GM21717 (cell line): Measurements from ENCODE around the gene POGLUT2.

Experiments used
- ATAC-seq: cut with Tn5 transposase; IDR thresholded peaks from one replicate; pipeline ENCODE4 v1.9.1; 2021; ENCODE audit warnings: mild to moderate bottlenecking, moderate library complexity; ENCODE audit not compliant: unreplicated experiment

Gene POGLUT2

DNA sequence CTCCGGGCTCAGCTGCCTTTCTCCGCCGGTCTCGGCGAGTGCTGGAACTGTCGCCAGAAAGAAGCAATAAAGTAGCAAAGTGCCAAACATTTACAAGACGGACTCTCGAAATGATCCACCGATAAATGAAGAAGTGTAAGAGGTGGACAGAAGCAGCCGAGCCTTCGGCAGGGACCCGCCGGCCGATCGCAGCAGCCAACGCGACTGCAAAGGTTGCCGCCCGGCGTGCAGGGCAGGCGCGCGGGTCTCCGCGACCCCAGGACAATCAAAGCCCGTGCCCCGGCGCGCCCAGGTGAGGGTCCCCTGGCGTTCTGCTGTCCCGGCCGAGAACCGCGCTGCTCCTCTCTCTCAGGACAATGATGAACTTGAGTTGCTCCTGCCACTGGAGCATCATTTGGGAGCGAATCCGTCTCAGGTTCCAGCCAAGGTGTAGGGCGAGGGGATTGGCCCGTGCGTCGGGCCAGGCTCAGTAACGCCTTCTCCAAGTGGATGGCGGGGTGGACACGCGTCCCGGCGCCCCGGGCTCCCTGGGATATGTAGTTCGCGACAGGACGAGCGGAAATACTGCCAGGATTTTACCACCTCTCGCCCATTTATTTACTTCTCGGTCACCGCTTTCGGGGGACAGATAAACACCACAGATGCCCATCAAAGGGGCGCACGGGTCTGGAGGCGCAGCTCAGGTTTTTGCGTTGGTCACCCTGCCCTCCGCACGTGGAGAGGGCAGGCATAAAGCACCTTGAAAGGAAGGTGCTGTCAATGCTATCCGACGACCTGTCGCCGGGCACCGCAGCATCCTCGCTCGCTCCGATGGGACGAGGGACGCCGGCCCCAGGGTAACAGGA, at the start of gene POGLUT2, which contains the start of gene BIVM:
POGLUT2 (minus strand) TSS at position 396 of the 845 bp plus-strand sequence; CDS start at position 90, 306 bp downstream.
BIVM (plus strand) TSS at position 539 of the 845 bp plus-strand sequence. CDS start 8,149 bp downstream, outside the sequence.
- peak; percentile 86 for ATAC-seq

DNA sequence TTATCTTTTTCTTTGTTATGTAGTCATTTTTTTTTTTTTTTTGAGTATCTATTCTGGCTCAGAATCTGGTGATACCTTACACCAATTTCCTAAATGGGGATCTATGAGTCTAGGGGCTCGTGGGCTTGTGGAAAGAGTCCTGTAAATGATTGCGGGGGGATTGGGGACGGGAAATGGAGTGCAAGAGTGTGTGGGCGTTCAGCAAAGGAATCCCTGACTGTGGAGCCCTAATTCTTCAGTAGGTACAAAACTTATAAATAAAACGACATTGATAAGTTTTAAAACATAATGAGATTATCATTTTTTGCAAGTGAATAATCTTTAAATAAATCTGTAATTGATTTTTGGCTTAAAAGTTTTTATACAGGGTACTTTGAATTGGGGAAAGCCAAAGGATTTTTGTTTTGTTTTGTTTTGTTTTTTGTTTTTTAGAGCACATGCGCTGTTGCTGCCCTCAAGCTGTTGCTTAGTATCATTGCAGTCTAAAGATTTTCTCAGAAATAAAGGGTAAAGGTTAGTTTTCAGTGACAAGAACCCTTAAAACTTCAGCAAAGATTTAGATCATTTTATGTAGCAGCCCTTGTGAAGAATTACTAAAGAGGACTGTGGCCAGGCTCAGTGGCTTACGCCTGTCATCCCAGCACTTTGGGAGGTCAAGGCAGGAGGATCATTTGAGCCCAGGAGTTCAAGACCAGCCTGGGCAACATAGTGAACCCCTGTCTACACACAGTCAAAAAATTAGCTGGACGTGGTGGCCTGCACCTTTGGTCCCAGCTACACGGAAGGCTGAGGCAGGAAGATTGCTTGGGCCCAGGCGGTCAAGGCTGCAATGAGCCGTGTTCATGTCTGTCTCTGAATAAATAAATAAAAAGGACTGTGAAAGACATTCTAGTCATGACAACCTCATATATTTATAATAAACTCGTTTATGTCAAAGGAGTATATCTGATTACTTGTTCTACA, 48.8 kb upstream of the POGLUT2 start:
- ATAC-seq, result no peak

DNA sequence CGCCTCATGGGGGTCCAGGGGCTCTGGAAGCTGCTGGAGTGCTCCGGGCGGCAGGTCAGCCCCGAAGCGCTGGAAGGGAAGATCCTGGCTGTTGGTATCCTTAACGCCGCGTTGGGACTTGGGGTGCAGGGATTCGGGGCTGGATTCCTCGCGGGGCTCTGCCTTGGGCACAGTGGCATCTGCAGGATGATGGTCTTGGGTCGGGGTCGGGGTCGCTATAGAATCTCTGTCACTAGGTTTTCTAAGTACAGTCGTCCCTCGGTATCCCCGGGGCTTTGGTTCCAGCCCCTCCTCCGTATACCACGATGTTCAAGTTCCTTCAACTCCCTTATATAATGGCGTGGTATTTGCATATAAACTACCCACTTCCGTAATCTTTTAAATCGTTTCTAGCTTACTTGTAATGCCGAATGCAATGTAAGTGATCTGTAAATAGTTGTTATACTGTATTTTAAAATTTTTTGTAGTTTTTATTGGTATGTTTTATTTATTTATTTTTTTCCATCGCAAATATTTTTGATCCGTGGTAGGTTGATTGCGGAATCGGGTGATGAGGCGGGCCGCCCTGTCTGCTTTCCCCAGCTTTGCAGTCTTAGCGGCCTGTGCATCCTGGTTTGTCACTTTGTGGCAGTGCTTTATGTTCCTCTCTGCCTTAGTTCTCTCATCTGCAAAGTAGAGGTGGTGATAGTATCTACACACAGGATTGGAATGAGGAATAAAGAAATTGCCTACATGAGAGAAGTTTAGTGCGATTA, 47.7 kb upstream of the POGLUT2 start:
- ATAC-seq, result peak; percentile 36

DNA sequence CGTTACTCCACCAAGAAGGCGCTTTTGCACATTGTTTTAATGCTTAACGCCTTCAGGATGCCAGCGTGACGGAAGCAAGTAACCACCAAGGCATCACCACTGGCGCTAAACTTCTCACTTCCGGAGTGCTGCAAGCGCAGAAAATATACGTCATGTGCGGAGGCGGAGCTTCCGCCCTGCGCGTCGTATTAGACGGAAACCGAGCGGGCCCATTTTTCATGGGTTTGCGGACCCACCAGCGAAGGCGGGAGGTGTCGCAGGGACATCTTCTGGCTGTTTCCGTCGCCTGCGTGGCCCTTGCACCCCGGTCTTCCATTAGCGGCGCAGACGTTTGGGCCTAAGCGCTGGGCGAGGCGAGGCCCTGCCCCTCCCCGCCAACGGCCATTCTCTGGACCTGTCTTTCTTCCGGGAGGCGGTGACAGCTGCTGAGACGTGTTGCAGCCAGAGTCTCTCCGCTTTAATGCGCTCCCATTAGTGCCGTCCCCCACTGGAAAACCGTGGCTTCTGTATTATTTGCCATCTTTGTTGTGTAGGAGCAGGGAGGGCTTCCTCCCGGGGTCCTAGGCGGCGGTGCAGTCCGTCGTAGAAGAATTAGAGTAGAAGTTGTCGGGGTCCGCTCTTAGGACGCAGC, 47.0 kb upstream of the POGLUT2 start, which contains the start of gene ERCC5:
ERCC5 (plus strand) TSS at position 403 of the 631 bp plus-strand sequence. CDS start 235 bp downstream, outside the sequence.
- peak; percentile 87 for ATAC-seq

DNA sequence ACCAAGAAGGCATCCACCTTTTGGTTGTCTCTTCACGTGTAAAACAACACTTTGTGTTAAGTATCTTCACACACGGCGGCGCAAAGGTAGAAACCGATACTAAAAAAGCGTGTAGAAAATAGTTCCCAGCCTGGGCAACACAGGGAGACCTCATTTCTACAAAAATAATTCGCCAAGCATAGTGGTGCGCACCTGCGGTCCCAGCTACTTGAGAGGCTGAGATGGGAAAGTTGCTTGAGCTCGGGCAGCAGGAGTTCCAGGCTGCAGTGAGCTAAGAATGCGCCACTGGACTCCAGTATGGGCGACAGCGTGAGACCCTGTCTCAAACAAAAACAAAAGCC, 46.5 kb upstream of the POGLUT2 start:
- ATAC-seq, result peak; percentile 26

DNA sequence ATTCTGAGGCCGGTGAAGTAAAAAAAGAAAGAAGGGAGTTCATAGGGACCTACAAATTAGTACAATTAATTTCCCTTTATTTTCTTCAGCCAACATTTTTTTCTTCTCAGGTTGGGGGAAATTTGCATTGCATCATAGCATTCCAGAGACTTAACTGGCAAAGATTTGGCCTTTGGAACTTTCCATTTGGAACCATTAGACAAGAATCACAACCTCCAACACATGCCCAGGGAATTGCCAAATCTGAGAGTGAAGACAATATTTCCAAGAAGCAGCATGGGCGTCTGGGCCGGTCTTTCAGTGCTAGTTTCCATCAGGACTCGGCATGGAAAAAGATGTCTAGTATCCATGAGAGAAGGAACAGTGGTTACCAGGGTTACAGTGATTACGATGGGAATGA, 40.7 kb upstream of the POGLUT2 start:
- ATAC-seq, result no peak

DNA sequence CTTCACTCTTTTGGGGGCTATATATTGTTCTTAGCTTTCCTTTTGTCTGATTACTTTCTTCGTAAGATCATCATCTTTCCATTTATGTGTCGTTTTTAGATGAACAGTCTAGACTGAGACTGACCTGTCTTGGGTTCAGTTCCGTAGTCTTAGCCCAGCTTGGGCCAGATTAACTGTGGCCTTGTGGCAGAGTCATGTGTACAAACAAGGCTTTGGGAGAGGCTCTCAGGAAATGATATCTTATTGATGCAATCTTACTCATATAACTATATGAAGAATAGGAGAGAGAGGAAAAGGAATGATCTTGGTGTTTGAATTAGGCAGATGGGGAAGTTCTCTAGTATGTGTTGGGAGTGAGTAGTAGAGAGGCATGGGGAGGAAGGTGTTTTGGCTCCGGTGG, 40.2 kb upstream of the POGLUT2 start:
- no peak for ATAC-seq

DNA sequence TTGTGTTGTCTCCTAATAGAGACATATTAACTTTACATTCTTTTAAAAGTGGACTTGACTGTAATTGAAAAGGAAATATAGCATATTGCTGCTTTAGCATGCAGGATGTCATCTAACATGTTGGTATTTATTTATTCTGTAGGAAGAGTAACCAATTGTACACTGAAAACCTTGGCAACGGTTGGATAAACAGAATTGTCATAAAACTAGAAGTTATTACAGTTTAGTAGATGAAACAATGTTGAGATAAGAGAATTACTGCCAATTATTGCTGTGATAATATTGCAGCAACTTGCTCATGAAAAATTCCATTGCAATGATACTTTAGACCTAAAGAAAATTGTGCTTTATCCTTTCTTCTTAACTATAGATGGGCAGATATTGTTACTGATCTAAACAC, 39.5 kb upstream of the POGLUT2 start:
- no peak for ATAC-seq

DNA sequence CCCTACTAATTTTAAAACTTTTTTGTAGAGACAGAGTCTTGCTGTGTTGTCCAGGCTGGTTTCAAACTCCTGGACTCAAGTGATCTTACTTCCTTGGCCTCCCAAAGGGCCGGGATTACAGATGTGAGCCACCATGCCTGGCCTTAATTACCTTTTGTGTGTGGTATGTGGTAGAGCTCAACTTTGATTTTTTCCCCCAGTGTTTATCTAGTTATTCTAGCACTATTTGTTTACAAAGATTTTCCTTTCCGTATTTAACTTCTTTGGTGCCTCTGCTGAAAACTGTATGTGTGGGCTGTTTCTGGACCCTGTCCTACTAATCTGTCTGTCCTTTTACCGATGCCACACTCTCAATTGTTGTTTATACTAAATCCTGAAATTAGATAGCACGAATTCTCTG, 37.7 kb upstream of the POGLUT2 start:
- no peak for ATAC-seq

DNA sequence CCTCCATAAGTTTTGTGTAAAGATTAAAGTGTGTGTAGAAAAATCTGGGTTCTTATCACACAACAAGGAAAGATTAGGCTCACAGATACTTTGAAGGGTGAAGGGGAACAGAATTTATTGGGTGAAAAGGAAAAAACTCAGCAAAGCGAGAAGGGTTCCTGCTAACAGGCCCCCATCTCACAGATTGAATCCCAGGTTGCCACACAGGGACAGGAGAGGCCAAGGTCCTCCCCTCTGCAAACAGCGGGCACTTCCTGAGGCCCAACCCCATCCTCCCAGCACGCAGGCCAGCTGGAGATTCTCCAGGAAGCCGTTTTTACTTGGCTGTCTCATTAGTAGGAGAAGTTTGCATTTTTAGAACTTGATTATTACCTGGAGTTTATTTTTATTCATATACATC, 31.9 kb upstream of the POGLUT2 start:
- no peak for ATAC-seq

DNA sequence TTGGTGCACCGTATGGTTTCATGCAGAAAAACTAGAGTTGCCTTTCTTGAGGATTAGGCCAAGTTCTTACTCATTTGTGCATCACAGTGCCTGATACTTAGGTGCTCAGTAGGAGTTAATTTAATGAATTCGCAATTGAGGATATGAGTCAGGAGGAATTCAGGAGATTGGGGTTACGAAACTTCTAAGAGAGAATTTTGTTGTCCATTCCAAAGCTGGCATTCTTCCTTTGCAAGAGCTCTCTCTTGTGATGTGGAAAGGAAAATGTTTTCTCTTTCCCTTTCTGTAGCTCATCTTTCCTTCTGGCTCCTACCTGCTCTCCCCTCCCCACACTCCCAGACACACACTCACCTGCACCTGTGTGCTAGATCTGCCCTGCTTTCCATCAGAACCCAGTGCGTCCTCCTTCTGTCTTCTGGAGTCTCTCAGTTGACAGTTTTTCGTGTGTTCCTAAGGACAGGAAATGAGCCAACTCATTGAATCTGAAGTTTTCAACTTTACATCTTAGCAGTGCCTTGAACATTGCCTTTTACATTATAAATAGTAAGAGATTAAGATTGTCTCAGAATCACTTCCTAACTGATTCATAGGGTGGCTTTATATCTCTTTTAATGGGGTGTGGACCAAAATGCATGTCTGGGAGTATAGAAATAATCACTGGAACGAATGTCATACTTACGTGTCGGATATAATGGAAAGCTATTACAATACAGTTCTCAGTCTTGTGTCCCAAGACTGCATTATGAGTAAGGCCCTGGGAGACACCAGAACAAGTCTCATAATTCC, 27.3 kb upstream of the POGLUT2 start:
- ATAC-seq, result no peak

DNA sequence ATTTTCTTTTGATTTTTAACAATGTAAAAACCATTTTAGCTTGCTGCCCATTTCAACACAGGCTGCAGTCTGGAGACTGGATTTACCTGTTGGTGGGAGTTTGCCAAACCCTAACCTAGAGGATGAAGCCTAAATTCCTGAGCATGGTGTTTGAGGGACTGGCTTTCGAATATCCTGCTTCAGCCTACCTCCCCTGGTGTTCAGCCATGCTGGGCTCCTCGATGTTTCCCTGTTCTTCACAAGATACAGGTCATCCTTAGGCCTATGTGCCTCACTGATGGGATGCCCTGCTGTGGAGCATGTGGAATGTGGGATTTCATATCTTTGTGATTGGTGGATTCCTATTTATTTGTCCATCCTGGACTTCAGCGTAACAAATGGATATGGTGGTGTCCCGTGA, 26.6 kb upstream of the POGLUT2 start:
- ATAC-seq, result no peak

DNA sequence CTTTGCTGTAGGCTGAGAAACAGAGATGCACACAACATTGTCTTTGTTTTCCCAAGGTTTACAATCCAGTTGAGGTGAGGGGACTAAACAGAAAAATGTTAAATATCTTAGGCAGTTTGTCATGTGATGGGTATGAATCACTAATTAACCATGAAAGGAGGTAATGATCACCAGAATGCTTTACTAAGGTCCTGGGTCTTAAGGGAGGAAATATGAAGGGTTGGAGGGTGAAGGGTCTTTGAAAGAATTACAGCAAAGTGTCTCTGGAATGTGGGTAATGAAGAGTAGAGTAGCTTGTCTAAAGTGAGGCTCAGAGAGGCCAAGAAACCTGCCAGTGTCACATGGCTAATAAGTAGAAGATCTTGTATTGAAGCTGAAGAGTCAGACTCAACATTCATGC, 19.1 kb upstream of the POGLUT2 start:
- ATAC-seq, result no peak

DNA sequence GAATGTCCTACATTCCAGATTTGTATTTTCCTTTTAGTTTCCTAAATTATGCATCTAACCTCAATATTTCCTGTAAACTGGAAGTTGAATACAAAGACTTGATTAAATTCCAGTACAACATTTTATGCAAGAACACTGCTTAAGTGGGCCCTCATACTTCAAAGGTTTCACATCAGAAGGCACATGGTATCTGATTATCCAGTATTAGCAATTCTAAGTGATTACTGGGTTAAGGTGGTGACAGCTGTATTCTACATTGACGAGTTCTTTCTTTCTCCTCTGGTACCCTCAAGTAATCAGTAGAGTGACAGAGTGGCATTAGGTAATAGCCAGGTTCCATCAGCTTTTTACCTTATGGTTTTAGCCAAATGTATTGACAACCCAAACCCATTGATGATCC, 18.5 kb upstream of the POGLUT2 start:
- ATAC-seq, result no peak

DNA sequence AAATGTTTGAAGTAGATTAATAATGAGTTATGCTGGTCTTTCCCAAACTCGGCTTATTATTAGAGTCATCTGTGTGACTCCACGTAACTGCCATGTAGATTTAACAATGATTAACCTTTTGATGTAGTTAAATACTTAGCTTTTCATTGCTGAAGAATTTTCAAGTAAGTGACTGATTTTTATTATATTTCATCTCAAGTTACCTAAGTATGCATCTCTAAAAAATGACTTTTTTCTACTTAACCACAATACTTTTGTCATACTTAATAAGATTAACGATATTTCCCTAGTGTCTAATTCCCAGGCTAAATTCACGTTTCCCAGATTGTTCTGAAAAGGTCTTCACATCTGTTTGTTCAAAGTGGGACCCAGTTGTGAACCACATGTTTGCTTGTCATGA, 17.9 kb upstream of the POGLUT2 start:
- no peak for ATAC-seq

DNA sequence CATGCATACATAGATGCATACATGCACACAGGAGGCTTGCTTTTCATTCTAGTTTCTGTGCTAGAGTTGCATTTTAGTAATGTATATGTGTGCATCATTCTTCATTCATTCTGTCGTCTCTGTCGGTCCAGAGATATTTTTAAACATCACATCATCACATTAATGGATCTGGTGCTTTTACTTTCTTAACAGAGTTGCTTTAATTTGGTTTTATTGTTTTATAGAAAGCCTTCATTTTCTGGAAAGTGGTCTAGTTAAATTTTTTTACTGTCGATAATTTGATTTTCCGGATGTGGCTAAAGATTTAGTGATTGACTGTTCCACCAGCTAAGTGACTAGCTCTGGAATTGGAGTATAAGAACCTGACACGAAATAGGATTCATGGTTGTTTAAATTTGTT, 17.0 kb upstream of the POGLUT2 start:
- no peak for ATAC-seq

DNA sequence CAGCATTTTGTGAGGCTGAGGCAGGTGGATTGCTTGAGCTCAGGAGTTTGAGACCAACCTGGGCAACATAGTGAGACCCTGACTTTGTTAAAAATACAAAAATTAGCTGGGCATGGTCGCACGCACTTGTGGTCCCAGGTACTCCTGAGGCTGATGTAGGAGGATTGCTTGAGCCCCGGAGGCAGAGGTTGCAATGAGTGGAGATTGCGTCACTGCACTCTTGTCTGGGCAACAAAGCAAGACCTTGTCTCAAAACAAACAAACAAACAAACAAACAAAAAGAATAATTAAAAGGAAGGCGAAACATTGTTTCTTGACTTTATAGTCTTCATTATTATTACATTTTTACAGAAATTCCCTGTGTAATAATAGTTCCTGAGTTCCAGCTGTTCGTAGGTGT, 16.0 kb upstream of the POGLUT2 start:
- no peak for ATAC-seq

DNA sequence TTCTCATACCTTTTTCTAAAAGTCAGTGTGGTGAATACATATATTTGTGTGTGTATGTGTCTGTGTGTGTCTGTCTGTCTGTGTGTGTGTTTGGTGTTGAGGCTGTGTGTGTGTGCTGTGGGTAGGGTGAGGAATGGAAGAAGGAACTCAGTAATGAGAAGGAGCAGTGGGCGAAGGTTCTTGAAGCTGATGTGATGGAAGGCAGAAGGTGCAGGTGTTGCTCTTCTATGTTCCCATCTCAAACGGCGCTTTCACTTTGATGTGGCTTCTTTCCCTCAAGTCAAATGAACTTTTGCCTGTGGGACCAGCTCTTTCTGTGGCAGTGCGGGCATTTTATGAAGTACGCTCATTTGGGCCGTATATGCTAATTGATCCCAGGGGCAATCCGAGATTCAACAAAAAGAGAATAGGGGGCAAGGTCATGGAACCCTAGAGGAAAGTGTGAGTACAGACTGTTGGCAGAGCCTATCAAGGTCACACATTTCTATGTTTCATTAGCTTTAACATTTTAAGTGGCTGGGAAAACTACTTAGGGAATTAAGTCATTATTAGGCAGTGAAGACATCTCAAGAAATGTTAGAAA, 15.3 kb upstream of the POGLUT2 start:
- no peak for ATAC-seq

DNA sequence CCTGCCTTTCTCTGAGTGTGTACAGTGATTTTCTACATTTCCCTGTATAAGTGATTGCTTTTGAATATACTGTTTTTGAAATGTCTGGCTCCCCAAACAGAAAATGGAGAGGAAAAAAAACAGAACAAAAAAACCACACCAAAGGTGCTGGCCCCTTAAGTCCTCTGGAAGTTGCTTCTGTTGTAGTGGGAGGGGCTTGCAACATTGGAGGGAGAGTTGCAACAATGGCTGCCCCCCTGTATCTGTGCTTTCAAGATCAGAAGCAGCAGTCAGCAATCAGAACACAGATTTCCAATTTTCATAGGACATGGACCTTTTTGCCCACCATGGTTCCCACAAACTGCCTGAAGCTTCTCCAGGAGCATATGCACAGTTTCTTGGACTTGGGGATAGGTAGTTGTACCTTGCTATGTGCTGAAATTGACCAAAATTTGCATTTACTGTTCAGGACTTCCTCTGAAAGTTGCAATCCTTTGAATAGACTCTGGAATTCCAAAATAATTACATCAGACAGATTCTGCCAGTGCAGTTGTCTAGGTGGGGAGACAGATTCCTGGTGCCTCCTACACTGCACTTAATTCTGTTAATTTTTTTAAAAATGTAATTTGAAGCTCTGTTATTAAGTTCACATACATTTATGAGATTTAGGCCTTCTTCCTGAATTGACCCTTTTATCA, 14.0 kb upstream of the POGLUT2 start:
- ATAC-seq, result peak; percentile 53
